HFFc6 (cell line): ENCODE measurements around the gene PRIM2. TPM values are rescaled to one million over a fixed set of nuclear protein-coding genes. Genes with fewer than 3 reads are reported as not detected.
"Not testable (repeated sequence)": the region's sequence is repeated elsewhere in the genome, so short reads cannot be mapped to it uniquely, and the experiment has no call there.

Source experiments
- DNase-seq: peaks from one replicate; pipeline ENCODE4 v3.0.0-alpha.2; 2018
- H3K27ac Mint-ChIP-seq: 2 replicates; pipeline ENCODE4 v1.8.0; 2020; ENCODE audit warnings: mild to moderate bottlenecking, mixed read lengths
- H3K27me3 Mint-ChIP-seq: 2 replicates; pipeline ENCODE4 v1.8.0; 2021; ENCODE audit warnings: mild to moderate bottlenecking, moderate library complexity, mixed read lengths; ENCODE audit not compliant: insufficient read depth
- H3K36me3 Mint-ChIP-seq: 2 replicates; pipeline ENCODE4 v1.8.0; 2021; ENCODE audit warnings: low read depth, mixed read lengths
- H3K4me1 Mint-ChIP-seq: 2 replicates; pipeline ENCODE4 v1.8.0; 2020; ENCODE audit warnings: low read depth, mixed read lengths
- H3K4me3 Mint-ChIP-seq: 2 replicates; pipeline ENCODE4 v1.8.0; 2020; ENCODE audit warnings: mild to moderate bottlenecking, moderate library complexity, mixed read lengths
- H3K9me3 Mint-ChIP-seq: 2 replicates; pipeline ENCODE4 v1.8.0; 2020; ENCODE audit warnings: mild to moderate bottlenecking, mixed read lengths
- total RNA-seq, 6 experiments: library from RNA; stranded (reverse); fragmentation: NEBNext Ultra II Directional; extraction: Animal tissue kit (Norgen Biotek cat#: 25700); gene quantifications; 2 replicates in 1 of 6; 3 replicates in 5 of 6; pipeline ENCODE4 v1.2.3, GENCODE V29; 2021
- TF ChIP-seq, protein P1 (sequence below): fragments of 200-600 bp; sonication (generic); IDR thresholded peaks from 2 replicates; pipeline ENCODE4 v1.5.0; 2021; ENCODE audit warnings: antibody characterized with exemption, mild to moderate bottlenecking

Gene PRIM2
- total RNA-seq, 6 experiments from 2014 or later: 32.6 to 46.8 (median 43.0) TPM

DNA sequence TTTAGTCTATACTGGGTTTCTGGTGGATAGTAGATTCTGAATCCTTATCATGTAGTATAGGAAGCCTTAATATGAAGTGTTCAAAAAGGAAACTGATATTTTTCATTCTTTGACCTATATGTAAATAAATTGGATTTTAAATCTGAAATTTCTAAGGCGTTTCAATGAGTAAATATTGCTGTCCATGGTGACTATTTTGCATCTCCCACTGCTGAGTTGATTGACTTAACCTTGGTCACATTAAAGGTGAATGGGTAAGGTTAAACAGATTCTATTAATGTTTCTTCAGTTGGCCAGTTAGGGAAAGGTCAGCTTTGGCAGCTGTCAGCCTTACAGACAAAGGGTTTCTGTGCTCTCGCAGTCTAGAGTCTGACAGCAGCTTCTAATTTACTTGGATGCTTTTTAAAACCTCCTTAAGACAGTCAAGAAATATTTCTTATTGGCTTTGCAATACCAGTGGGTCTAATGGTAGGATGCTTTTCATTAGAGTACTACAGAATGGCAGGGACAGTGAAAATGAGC, 24.8 kb downstream of the PRIM2 start:
- Mint-ChIP-seq H3K9me3 (peaks cover 5% of the 10 kb centered on the region), H3K4me1 (no peaks in the 10 kb centered on the region), H3K27me3 (no peaks in the 10 kb centered on the region; the same call in 1 of the 2 replicates), H3K36me3 (peaks cover 26% of the 10 kb centered on the region), H3K4me3 (no peak overlapping the region), H3K27ac (no peak overlapping the region)
- no peak for DNase-seq
- TF ChIP-seq, protein P1, sequence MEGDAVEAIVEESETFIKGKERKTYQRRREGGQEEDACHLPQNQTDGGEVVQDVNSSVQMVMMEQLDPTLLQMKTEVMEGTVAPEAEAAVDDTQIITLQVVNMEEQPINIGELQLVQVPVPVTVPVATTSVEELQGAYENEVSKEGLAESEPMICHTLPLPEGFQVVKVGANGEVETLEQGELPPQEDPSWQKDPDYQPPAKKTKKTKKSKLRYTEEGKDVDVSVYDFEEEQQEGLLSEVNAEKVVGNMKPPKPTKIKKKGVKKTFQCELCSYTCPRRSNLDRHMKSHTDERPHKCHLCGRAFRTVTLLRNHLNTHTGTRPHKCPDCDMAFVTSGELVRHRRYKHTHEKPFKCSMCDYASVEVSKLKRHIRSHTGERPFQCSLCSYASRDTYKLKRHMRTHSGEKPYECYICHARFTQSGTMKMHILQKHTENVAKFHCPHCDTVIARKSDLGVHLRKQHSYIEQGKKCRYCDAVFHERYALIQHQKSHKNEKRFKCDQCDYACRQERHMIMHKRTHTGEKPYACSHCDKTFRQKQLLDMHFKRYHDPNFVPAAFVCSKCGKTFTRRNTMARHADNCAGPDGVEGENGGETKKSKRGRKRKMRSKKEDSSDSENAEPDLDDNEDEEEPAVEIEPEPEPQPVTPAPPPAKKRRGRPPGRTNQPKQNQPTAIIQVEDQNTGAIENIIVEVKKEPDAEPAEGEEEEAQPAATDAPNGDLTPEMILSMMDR: no peak

DNA sequence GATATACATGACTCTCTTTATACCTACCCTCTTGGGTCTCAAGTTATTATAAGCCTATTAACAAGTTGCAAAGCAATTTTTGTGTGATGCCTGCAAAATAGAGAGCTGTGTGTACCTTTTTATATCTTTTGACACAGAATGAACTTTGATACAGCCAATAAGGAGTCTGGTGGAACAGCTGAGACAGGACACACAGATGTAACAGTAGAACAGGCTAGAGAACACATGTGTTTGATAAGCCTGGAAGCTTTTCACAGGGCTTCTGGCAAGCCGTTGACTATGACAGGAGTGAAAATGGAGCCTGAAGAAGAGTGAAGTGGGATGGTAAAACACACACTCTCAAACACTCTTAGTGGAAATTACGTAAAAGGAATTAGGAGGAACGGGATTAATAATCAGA, 25.9 kb downstream of the PRIM2 start:
- H3K36me3 Mint-ChIP-seq: peaks cover 21% of the 10 kb centered on the region
- not testable (repeated sequence) for H3K27ac Mint-ChIP-seq, H3K27me3 Mint-ChIP-seq

DNA sequence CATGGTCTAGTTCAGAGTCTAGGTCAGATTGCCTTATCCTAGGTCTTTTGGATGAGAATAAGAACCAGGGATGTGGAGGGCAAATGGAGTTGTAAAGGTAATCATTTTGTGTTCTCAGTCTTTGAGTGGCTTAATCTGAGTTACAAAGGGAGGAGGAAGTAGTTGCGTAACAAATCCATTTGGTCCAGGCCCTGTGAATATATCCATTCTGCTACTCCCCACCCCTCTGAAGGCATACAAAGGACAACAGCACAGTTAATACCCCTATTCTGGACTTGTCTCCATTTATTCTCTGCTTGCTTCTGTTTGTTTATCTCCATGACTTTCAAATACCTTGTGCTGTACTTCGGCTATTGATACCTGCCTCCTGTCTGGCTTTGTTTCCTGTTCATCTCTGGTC, 29.3 kb downstream of the PRIM2 start:
- H3K9me3 Mint-ChIP-seq, H3K27me3 Mint-ChIP-seq, DNase-seq, H3K4me3 Mint-ChIP-seq: not testable (repeated sequence)
- H3K27ac Mint-ChIP-seq: 0 out of 2 replicates have a peak overlapping the region, but pooled peaks have one; percentile 28
- peaks cover 21% of the 10 kb centered on the region for H3K4me1 Mint-ChIP-seq
- H3K36me3 Mint-ChIP-seq: peaks cover 21% of the 10 kb centered on the region

More for the DNA sequence above, 25.9 kb downstream of the PRIM2 start:
- DNase-seq, H3K4me3 Mint-ChIP-seq, H3K4me1 Mint-ChIP-seq, H3K9me3 Mint-ChIP-seq: not testable (repeated sequence)

DNA sequence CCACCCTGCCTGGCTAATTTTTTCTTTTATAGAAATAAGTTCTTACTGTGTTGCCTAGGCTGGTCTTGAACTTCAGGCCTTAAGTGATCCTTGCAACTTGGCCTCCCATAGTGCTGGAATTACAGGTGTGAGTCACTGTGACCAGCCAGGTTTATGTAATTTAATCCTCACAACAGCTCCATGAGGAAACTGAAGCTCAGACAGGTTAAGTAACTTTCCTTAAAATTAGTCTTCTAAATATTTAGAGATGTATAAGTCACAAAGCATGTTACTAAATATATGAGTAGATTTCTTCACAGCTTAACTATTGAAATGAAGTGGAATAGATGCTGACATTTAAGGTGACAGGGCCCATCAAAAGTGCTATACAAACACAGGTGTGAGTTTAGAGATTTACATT, 30.2 kb downstream of the PRIM2 start:
- H3K4me1 Mint-ChIP-seq: peaks cover 25% of the 10 kb centered on the region
- not testable (repeated sequence) for H3K27me3 Mint-ChIP-seq, H3K9me3 Mint-ChIP-seq, DNase-seq, H3K27ac Mint-ChIP-seq, H3K4me3 Mint-ChIP-seq
- H3K36me3 Mint-ChIP-seq: peaks cover 21% of the 10 kb centered on the region

DNA sequence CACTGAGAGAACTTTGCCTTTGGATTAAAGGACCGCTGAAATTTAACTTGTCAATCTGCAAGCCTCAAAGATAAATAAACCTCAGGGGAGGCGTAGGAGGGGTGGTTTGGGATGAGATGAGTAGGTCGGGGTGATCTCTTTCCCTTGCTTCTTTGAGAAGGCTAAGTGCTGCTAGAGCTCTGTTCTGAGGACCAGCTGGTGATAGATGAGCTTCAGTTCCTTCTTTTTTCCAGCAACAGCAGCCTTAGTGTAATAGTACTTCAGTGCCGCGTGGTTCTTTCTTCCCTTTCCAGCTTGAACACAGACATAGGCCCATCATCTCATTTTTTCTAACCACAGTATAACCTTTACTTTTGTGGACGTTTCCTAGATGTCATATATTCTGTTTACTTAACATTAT, 33.0 kb downstream of the PRIM2 start:
- H3K36me3 Mint-ChIP-seq: peaks cover 20% of the 10 kb centered on the region
- H3K9me3 Mint-ChIP-seq, H3K4me3 Mint-ChIP-seq, DNase-seq, H3K27me3 Mint-ChIP-seq: not testable (repeated sequence)
- peak overlapping the region; percentile 46 for H3K27ac Mint-ChIP-seq
- H3K4me1 Mint-ChIP-seq: peaks cover 44% of the 10 kb centered on the region

DNA sequence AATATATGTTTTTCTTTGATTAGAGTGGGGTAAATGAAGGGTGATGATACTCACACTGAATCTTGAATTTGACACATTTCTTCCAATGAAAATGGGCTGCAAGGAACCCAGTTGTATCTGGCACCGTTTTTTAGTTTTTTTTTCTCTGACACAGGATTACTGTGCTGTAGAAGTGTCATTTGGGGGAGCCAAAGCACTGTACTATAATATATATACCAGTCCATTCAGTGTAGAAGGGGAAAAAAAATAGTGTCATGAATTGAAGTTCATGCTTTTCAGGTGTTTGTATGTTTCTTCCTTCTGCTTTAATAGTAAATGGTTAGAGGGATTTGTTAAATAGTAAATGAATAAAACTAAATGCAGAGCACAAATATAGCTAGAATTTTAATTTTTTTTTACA, 35.2 kb downstream of the PRIM2 start:
- peak; percentile 36 for DNase-seq
- H3K27ac Mint-ChIP-seq, H3K9me3 Mint-ChIP-seq, H3K27me3 Mint-ChIP-seq, H3K4me3 Mint-ChIP-seq: not testable (repeated sequence)
- H3K36me3 Mint-ChIP-seq: peaks cover 11% of the 10 kb centered on the region; the same call in 1 of the 2 replicates
- TF ChIP-seq, protein P1: peak; percentile 45
- peaks cover 50% of the 10 kb centered on the region for H3K4me1 Mint-ChIP-seq

DNA sequence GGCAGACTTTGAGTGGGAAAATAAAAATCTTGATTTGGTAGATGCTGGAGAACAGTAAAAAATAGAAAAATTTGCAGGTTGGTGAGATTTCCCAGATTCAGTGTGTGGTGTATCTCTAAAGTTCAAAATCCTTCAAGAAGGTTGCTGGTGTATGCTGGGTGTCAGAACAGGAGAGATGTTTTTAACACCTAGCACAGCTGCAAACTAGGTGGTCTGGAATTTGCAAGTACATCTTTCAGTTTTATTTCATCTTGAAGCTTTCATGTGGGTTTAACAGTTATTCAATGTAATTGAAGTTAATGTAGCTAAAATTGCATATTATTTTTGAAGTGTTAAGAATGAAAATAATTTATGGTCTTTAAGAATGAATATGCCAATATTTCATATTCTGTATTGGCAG, 40.9 kb downstream of the PRIM2 start:
- not testable (repeated sequence) for H3K4me3 Mint-ChIP-seq

DNA sequence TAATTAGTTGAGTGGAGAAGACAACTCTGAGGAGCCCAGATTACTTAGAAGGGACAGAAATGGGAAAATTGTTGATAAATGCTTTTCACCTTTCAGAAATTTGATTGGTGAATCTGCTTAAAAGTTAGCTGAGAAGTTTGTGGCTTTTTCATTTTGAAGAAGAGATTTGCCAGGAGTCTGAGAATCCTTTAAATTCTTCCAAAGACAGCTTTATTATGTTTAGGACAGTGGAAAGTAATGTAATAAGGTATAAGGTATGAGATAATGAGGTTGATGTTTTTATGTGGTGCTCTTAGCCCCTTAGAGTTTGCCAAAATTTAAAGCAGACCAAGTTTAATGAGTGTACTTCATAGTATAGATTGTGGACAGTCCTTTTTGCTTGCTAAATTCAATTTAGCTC, 42.3 kb downstream of the PRIM2 start:
- Mint-ChIP-seq H3K27ac (peak overlapping the region; percentile 59; the same call in 1 of the 2 replicates), H3K4me1 (peaks cover 54% of the 10 kb centered on the region)
- not testable (repeated sequence) for DNase-seq, H3K36me3 Mint-ChIP-seq, H3K4me3 Mint-ChIP-seq, H3K27me3 Mint-ChIP-seq, H3K9me3 Mint-ChIP-seq

More for the DNA sequence above, 40.9 kb downstream of the PRIM2 start:
- H3K27ac Mint-ChIP-seq, H3K9me3 Mint-ChIP-seq, DNase-seq, H3K27me3 Mint-ChIP-seq: not testable (repeated sequence)
- Mint-ChIP-seq H3K4me1 (peaks cover 53% of the 10 kb centered on the region), H3K36me3 (peaks cover 11% of the 10 kb centered on the region; the same call in 1 of the 2 replicates)

DNA sequence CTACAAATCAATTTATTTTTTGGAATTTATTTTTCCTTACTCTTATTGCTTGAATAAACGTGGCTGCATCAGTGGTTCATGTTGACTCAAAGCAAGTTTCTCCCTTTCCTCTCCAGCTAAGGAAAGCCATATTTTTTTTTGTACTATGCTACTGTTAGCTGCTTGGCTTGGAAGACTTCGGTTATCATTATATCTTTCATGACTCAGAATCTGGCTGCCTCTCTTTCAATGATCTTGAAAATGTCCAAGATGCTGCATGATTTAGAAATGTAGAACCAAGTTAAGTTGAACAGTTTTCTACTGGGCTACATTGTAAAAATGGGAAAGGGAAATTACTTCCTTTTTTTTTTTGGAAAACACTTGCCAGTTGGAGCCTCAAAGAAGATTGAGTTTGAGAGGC, 44.9 kb downstream of the PRIM2 start:
- DNase-seq: peak; percentile 56
- peak overlapping the region; percentile 22; the same call in 1 of the 2 replicates for H3K4me3 Mint-ChIP-seq
- peak overlapping the region; percentile 63 for H3K27ac Mint-ChIP-seq
- not testable (repeated sequence) for H3K27me3 Mint-ChIP-seq, H3K9me3 Mint-ChIP-seq
- peaks cover 66% of the 10 kb centered on the region for H3K4me1 Mint-ChIP-seq
- H3K36me3 Mint-ChIP-seq: peaks cover 18% of the 10 kb centered on the region

DNA sequence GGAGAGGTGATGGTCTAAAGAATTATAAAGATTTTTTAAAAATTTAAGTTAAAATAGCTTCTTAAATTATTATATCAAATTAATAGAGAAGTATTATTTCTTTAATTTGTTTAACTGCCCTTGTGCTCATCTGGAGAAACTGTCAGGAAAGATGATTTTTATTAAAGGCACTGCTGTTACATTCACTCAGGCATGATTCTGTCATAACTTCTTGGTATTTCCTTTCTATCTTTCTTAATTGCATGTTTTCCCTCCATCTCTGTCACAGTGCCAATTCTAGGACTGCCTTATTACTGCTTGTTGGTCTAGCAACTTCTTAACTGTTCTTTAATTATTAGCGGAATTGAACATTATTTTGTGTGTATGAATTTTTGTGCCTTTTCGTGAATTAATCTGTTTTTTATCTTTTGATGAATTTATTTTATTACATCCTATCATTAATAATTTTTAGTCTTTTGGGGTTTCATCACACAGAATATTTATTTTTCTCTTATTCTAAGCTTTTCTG, 47.7 kb downstream of the PRIM2 start:
- peaks cover 26% of the 10 kb centered on the region for H3K36me3 Mint-ChIP-seq

DNA sequence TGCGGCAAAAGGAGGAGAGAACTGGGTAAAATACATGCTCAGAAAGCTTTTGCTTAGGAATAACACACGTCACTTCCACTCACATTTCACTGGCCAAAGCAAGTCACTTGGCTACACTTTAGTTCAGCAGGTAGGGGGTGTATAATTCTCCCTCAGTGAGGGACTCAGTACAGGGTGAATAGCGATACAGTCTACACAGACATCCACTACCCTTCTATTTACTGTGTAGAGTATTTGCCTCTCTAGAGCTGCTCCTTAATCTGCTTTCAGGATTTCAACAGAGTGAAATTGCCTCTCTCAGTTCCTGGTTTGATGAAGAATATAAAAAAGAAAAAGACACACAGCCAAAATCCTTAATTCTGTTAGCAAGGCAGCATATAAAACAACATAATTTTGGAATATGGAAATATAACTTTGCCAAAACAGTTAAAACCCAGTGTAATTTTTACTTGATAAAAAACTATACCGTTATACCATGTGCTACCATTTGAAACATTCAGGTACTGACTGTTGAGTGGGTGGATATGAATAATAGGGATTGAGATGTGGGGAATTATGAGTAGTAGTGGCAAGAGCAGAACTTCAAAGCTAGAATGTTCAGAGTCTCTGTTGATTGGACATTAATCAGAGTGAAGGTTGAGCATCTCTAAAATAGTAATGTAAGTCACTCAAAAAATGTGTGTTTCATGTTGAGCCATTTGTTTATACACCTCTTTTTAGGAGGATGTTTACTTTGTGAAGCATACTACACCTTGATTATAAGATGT, 51.7 kb downstream of the PRIM2 start:
- peaks cover 46% of the 10 kb centered on the region for H3K36me3 Mint-ChIP-seq
- H3K9me3 Mint-ChIP-seq, H3K27me3 Mint-ChIP-seq, DNase-seq, H3K4me3 Mint-ChIP-seq: not testable (repeated sequence)
- H3K27ac Mint-ChIP-seq: peak overlapping the region; percentile 63
- H3K4me1 Mint-ChIP-seq: peaks cover 64% of the 10 kb centered on the region

More for the DNA sequence above, 47.7 kb downstream of the PRIM2 start:
- peaks cover 75% of the 10 kb centered on the region for H3K4me1 Mint-ChIP-seq
- H3K27ac Mint-ChIP-seq, H3K9me3 Mint-ChIP-seq, H3K27me3 Mint-ChIP-seq, H3K4me3 Mint-ChIP-seq: not testable (repeated sequence)
- DNase-seq: peak; percentile 4

DNA sequence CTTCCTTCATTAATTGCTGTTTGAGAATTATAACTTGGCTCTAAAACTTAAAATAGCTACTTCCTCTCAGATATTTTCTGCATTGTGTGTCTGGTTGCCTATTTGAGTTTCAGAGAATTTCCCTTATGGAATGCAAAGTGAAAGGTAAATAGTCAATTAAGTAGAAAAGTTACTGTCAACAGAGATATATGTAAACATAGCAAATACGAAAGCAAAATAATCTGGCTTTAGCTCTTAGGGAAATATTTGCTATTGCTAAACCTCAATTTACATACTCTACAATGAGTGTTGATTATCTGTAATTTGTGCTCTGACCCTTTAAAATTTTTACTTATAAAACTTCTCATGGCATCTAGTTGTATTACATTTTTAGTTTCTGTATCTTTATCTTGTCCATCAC, 54.3 kb downstream of the PRIM2 start:
- H3K27ac Mint-ChIP-seq, H3K27me3 Mint-ChIP-seq, DNase-seq, H3K4me3 Mint-ChIP-seq: not testable (repeated sequence)
- H3K4me1 Mint-ChIP-seq: peaks cover 60% of the 10 kb centered on the region
- H3K36me3 Mint-ChIP-seq: peaks cover 43% of the 10 kb centered on the region
- H3K9me3 Mint-ChIP-seq: peaks cover 12% of the 10 kb centered on the region
